Adrenal gland (tissue), 12 donors: ENCODE data around the gene LRRN1. TPM values are rescaled to one million over a fixed set of nuclear protein-coding genes. Genes with fewer than 3 reads are reported as not detected.

Source experiments
- DNase-seq, 7 donors: peaks; one replicate each; pipeline ENCODE4 v3.0.0-alpha.2; 2019 to 2020
- H3K27ac ChIP-seq, 5 donors: fragments of 200-600 bp; sonication (generic) in 4 of 5; 1 replicate in 3 of 5; 2 replicates in 2 of 5; pipeline versions ENCODE4 v1.5.1 to v1.8.0; 2016 to 2020; ENCODE audit warnings: mild to moderate bottlenecking in 1 of 5
- H3K27me3 ChIP-seq: fragments of 200-600 bp; 2 replicates; pipeline ENCODE4 v1.8.0; 2021
- H3K36me3 ChIP-seq, 2 donors: fragments of 200-600 bp; replicated peaks in 1 of 2; 1 replicate in 1 of 2; 2 replicates in 1 of 2; pipeline versions ENCODE4 v1.5.1 to v1.8.0; 2018 to 2022
- H3K4me1 ChIP-seq, 2 donors: fragments of 200-600 bp; replicated peaks in 1 of 2; 1 replicate in 1 of 2; 2 replicates in 1 of 2; pipeline versions ENCODE4 v1.5.1 to v1.8.0; 2018 to 2021
- H3K4me3 ChIP-seq, 4 donors: fragments of 200-600 bp; sonication (generic) in 3 of 4; one replicate each; pipeline ENCODE4 v1.5.1; 2016 to 2018
- H3K9me3 ChIP-seq, 3 donors: fragments of 200-600 bp; sonication (generic) in 1 of 3; replicated peaks in 1 of 3; 1 replicate in 2 of 3; 2 replicates in 1 of 3; pipeline versions ENCODE4 v1.5.1 to v1.8.0; 2016 to 2021
- POLR2A ChIP-seq, 2 donors: fragments of 450-650 bp; IDR thresholded peaks; one replicate each; pipeline ENCODE4 v1.6.1; 2017; ENCODE audit warnings: antibody characterized with exemption in 2 of 2, mild to moderate bottlenecking in 2 of 2, moderate library complexity in 1 of 2
- WGBS, 4 donors: extraction: QIAGEN DNeasy Blood & Tissue Kit in 2 of 4; methylation state at CpG; one replicate each; pipeline versions ENCODE4 v1.1.5 to v1.1.7; 2013 to 2017; 5-methylcytosine and 5-hydroxymethylcytosine counted together
- intact Hi-C, 2 donors: fragments of 100-400 bp; cut with DNase I; formaldehyde crosslinking; loops; one replicate each; pipeline versions ENCODE4 v1.14.1 to v1.15.0; 2022 to 2023
- polyA plus RNA-seq, 3 donors: library from polyadenylated mRNA; stranded (reverse); fragments of 200-250 nt in 2 of 3; fragments of 350-450 nt in 1 of 3; fragmentation: Illumina TruSeq in 1 of 3; extraction: RNeasy Lipid Tissue Mini Kit (QIAGEN cat#74804) in 1 of 3; gene quantifications; one replicate each; pipeline ENCODE4 v1.2.3, GENCODE V29; 2013 to 2014
- total RNA-seq, 9 donors: library from RNA; depleted of rRNA in 4 of 9; stranded (reverse); fragments of >200 nt in 4 of 9; fragments of 120-200 nt in 1 of 9; fragmentation: NEBNext Ultra II Directional in 1 of 9; extraction: Animal tissue kit (Norgen Biotek cat#: 25700) in 1 of 9; gene quantifications; one replicate each; pipeline versions ENCODE4 v1.1.0 to v1.2.4, GENCODE V29; 2013 to 2023
- TF ChIP-seq, protein P1 (sequence below), 6 experiments: fragments of 450-650 bp in 4 of 6; fragments of 200-600 bp in 2 of 6; sonication (generic) in 1 of 6; IDR thresholded peaks; 1 replicate in 5 of 6; 2 replicates in 1 of 6; pipeline versions ENCODE4 v1.5.1 to v1.8.0; 2016 to 2021; ENCODE audit warnings: antibody characterized with exemption in 6 of 6, mild to moderate bottlenecking in 2 of 6, moderate library complexity in 1 of 6
- donor health status: healthy with polysubstance abuse.
- donor health status: Bipolar disorder and iron deficiency.
- donor health status: DM: yes; HTN: yes; CAD: no.
- donor health status: DM: no; HTN: no; CAD: no.
- donor health status: DM: no; HTN: no; CAD: no.
- donor health status: DM: yes; HTN: yes; CAD: no.

Gene LRRN1
- total and polyA plus RNA-seq, 12 donors = 0.03 to 0.70 (median 0.11) TPM; not detected in 3

DNA sequence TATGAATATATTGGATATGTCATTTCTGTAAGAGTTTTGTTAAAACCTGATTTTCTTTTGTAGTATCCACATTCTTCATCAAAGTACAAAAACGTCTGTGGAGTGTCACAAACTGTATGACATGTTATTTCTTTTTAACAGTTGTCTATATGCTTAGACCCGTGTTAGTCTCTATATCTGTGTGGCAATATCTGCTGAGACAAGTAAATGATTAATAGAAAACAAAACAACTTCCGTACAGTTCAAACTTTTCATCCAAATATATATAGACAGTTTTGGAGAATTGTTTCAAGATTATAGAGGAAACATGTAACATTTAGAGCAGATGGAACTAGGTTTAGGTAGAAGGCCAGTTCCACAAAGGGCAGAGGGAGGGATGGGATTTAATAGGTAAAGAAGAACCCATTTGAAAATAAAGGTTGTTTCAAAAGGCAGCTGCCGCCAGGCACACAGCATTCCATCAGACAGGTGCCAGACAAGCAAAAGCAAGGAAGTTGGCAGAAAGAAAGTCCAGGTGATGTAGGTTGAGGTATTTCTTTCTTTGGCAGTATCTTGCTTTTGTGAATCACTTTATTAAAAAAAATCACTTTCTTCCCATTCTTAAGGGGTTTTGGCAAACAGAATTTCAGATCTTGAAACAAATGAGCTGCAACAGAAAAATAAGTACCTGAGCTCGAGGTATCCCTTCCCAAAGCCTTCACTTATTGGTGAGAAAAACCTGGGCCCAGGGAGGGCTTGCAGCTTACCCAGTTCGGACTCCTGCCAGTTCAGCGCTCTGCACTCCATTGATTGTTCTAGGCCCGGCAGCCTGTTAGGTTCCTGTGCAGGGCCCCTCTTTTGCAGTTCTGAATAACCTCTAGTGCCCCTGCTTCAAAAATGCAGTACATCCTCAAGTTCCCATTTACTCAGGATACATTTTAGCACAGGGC, 49.0 kb downstream of the LRRN1 start:
- Histone ChIP-seq H3K9me3 (no peaks in the 10 kb centered on the region), H3K36me3 (no peaks in the 10 kb centered on the region), H3K27me3 (no peaks in the 10 kb centered on the region), H3K4me1 (no peaks in the 10 kb centered on the region), H3K4me3 (no peak overlapping the region), H3K27ac (no peak overlapping the region)
- TF ChIP-seq POLR2A (IDR thresholded peaks at IDR 0.05) = no peak
- TF ChIP-seq, protein P1, sequence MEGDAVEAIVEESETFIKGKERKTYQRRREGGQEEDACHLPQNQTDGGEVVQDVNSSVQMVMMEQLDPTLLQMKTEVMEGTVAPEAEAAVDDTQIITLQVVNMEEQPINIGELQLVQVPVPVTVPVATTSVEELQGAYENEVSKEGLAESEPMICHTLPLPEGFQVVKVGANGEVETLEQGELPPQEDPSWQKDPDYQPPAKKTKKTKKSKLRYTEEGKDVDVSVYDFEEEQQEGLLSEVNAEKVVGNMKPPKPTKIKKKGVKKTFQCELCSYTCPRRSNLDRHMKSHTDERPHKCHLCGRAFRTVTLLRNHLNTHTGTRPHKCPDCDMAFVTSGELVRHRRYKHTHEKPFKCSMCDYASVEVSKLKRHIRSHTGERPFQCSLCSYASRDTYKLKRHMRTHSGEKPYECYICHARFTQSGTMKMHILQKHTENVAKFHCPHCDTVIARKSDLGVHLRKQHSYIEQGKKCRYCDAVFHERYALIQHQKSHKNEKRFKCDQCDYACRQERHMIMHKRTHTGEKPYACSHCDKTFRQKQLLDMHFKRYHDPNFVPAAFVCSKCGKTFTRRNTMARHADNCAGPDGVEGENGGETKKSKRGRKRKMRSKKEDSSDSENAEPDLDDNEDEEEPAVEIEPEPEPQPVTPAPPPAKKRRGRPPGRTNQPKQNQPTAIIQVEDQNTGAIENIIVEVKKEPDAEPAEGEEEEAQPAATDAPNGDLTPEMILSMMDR (IDR thresholded peaks at IDR 0.05) = no peak
- intact Hi-C loops = no loop called here
- WGBS, 4 donors = 78 to 86% (median 82%) methylated on average over 8 of the region's 8 CpGs
- no peak for DNase-seq

DNA sequence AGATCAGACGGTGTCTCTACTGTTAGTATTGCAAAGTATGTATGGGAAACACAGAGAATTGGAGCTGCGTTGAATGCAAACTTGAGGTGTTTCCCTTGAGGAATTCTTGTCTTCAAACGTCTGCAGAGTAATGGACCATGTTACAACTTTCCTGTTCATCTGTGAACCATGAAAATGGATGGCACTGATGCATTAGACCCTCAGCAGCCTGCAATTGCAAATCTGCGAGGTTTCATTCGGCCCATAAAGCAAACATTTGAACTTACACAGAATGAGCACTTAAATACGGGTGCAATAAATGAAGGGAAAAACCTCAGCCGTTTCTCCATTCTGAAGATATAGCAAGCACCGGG, 49.7 kb downstream of the LRRN1 start:
- Histone ChIP-seq H3K27ac (no peak overlapping the region), H3K9me3 (no peaks in the 10 kb centered on the region), H3K27me3 (no peaks in the 10 kb centered on the region), H3K4me3 (no peak overlapping the region), H3K36me3 (no peaks in the 10 kb centered on the region), H3K4me1 (no peaks in the 10 kb centered on the region)
- TF ChIP-seq, protein P1 (IDR thresholded peaks at IDR 0.05) = no peak
- TF ChIP-seq POLR2A (IDR thresholded peaks at IDR 0.05) = no peak
- intact Hi-C loops = no loop called here
- DNase-seq = no peak
- WGBS, 4 donors = 81 to 85% (median 83%) methylated on average over 8 of the region's 8 CpGs

DNA sequence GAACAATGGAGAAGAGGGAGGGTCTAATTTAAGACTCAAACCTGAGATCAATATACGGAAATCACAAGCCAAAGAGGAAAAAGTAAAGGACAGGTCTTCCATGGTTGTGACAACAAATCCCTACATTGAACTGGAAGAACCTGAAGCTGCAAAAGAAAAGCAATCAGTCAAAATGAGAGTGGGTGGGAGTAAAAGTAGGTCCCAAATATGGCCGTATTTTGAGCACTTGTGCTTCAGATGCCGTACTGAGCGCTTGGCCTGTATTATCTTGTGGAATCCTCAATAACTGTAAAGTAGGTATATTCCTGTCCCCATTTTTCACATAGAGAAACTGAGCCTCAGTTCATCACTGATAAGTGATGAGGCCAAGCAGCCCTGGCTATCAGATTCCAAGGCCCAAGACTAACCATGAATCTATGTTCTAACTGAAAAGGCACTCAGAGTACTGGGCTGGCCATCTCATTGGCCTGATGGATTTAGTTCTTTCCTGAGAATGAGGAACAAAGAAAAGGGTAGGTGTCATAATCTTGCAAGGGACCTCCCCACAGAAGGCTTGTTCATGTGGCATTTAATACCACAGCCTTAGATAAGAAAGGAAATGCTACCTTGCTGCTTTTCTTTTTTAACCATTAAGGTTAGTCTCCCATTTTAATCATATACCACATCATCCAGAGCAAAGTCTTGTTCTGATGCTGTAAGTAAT, 52.5 kb downstream of the LRRN1 start:
- intact Hi-C loops = no loop called here
- WGBS, 4 donors = 87 to 97% (median 92%) methylated on average over 4 of the region's 4 CpGs
- TF ChIP-seq, protein P1 (IDR thresholded peaks at IDR 0.05) = no peak
- TF ChIP-seq POLR2A (IDR thresholded peaks at IDR 0.05) = no peak

DNA sequence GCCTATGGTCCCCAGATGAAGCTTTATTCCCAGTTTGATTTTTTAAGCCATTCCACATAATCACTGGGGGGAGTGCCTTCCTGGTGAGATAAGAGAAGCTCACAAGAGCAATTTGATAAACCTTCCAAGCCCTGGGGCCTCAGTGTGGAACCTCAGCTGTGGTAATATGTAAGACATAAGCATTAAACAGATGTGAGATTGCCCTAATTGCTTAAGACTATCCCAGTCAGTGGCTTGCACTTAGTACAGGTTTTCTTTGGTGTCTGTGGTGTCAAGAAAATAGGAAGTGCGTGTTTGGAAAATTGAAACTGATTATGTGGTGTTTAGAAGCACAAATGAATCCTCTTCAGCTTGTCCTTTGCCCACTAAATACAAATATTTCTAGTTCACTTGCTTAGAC, 54.3 kb downstream of the LRRN1 start:
- TF ChIP-seq, protein P1 (IDR thresholded peaks at IDR 0.05) = no peak
- TF ChIP-seq POLR2A (IDR thresholded peaks at IDR 0.05) = no peak
- Histone ChIP-seq H3K4me3 (no peak overlapping the region), H3K4me1 (no peaks in the 10 kb centered on the region), H3K9me3 (no peaks in the 10 kb centered on the region), H3K27me3 (no peaks in the 10 kb centered on the region), H3K27ac (no peak overlapping the region), H3K36me3 (no peaks in the 10 kb centered on the region)
- DNase-seq = no peak
- intact Hi-C loops = no loop called here
- WGBS, 4 donors = 48 to 79% (median 76%) methylated on average over 1 of the region's 1 CpG

More for the DNA sequence above, 52.5 kb downstream of the LRRN1 start:
- H3K27ac ChIP-seq = no peak overlapping the region
- H3K4me1 ChIP-seq = no peaks in the 10 kb centered on the region
- no peaks in the 10 kb centered on the region for H3K27me3 ChIP-seq
- DNase-seq = no peak
- no peaks in the 10 kb centered on the region for H3K9me3 ChIP-seq
- H3K36me3 ChIP-seq = no peaks in the 10 kb centered on the region
- no peak overlapping the region for H3K4me3 ChIP-seq
